GM18505 (cell line): ENCODE measurements around the gene TXNRD3.

Experiments used
- ATAC-seq: cut with Tn5 transposase; IDR thresholded peaks from one replicate; pipeline ENCODE4 v1.9.1; 2021; ENCODE audit not compliant: unreplicated experiment
- POLR2A ChIP-seq: IDR thresholded peaks from 4 replicates; pipeline ENCODE4 v1.6.1; 2011; ENCODE audit warnings: borderline replicate concordance; ENCODE audit not compliant: insufficient read depth, insufficient read length; ENCODE audit errors: extremely low read depth

Gene TXNRD3

GRCh38 chr3:126665959-126666657 is 11.2 kb upstream of the TXNRD3 start:
- ATAC-seq = no peak
- no peak for TF ChIP-seq POLR2A

- ATAC-seq = no peak
- TF ChIP-seq POLR2A = no peak
These were observed 10.5 kb upstream of the TXNRD3 start for GRCh38 chr3:126665221-126665936.

- no peak for ATAC-seq
- no peak for TF ChIP-seq POLR2A
These were observed 9.8 kb upstream of the TXNRD3 start for GRCh38 chr3:126664591-126665214.

- no peak for TF ChIP-seq POLR2A
- no peak for ATAC-seq
These were observed 8.8 kb upstream of the TXNRD3 start for GRCh38 chr3:126663750-126664149.

- no peak for TF ChIP-seq POLR2A
- ATAC-seq = no peak
These were observed 8.3 kb upstream of the TXNRD3 start for GRCh38 chr3:126663257-126663656.

GRCh38 chr3:126661532-126662364 is 6.8 kb upstream of the TXNRD3 start:
- TF ChIP-seq POLR2A = no peak
- ATAC-seq = no peak

- TF ChIP-seq POLR2A = no peak
- no peak for ATAC-seq
These were observed 5.3 kb upstream of the TXNRD3 start for GRCh38 chr3:126659915-126660886.

- TF ChIP-seq POLR2A = no peak
- ATAC-seq = no peak
These were observed 3.7 kb upstream of the TXNRD3 start for GRCh38 chr3:126658584-126658983.

- no peak for TF ChIP-seq POLR2A
- ATAC-seq = no peak
These were observed 3.0 kb upstream of the TXNRD3 start for GRCh38 chr3:126657901-126658300.

GRCh38 chr3:126656371-126657134 is 1.6 kb upstream of the TXNRD3 start:
- ATAC-seq = no peak
- TF ChIP-seq POLR2A = no peak

- ATAC-seq = no peak
- no peak for TF ChIP-seq POLR2A
These were observed 963 bp upstream of the TXNRD3 start for GRCh38 chr3:126655887-126656286.

GRCh38 chr3:126649556-126650092 is 5.3 kb downstream of the TXNRD3 start:
- ATAC-seq = no peak
- no peak for TF ChIP-seq POLR2A

- TF ChIP-seq POLR2A = no peak
- no peak for ATAC-seq
These were observed 8.2 kb downstream of the TXNRD3 start for GRCh38 chr3:126646674-126647073.
